HG03575 (cell line): ENCODE measurements around the gene FGFR3.

Experiments used
- ATAC-seq: cut with Tn5 transposase; IDR thresholded peaks from one replicate; pipeline ENCODE4 v1.9.1; 2021; ENCODE audit not compliant: unreplicated experiment, insufficient number of reproducible peaks, low FRiP score; ENCODE audit errors: extremely low read depth

The FGFR3 gene

GRCh38 chr4:1792832-1793495 is at the start of gene FGFR3:
Gene FGFR3, plus strand, starts transcription at chr4:1793293. Its CDS starts 642 bp downstream, at chr4:1793935.
- no peak for ATAC-seq

GRCh38 chr4:1743551-1743950 is 49.5 kb upstream of the FGFR3 start:
- no peak for ATAC-seq

GRCh38 chr4:1743975-1744374 is 49.1 kb upstream of the FGFR3 start:
- ATAC-seq = no peak

GRCh38 chr4:1744552-1744951 is 48.5 kb upstream of the FGFR3 start:
- no peak for ATAC-seq

GRCh38 chr4:1745165-1745564 is 47.9 kb upstream of the FGFR3 start:
- no peak for ATAC-seq

GRCh38 chr4:1745697-1746096 is 47.4 kb upstream of the FGFR3 start:
- ATAC-seq = no peak

GRCh38 chr4:1746265-1746691 is 46.8 kb upstream of the FGFR3 start:
- ATAC-seq = no peak

- ATAC-seq = no peak
These were observed 46.0 kb upstream of the FGFR3 start for GRCh38 chr4:1746919-1747602.

GRCh38 chr4:1747603-1747967 is 45.5 kb upstream of the FGFR3 start:
- ATAC-seq = no peak

GRCh38 chr4:1748465-1748995 is 44.6 kb upstream of the FGFR3 start:
- no peak for ATAC-seq

GRCh38 chr4:1749370-1749769 is 43.7 kb upstream of the FGFR3 start:
- no peak for ATAC-seq

GRCh38 chr4:1749826-1750225 is 43.3 kb upstream of the FGFR3 start:
- no peak for ATAC-seq

- ATAC-seq = no peak
These were observed 42.5 kb upstream of the FGFR3 start for GRCh38 chr4:1750381-1751154.

GRCh38 chr4:1751155-1751918 is 41.8 kb upstream of the FGFR3 start:
- ATAC-seq = no peak

- ATAC-seq = no peak
These were observed 41.2 kb upstream of the FGFR3 start for GRCh38 chr4:1751919-1752283.

- no peak for ATAC-seq
These were observed 40.6 kb upstream of the FGFR3 start for GRCh38 chr4:1752284-1753041.

GRCh38 chr4:1753294-1753696 is 39.8 kb upstream of the FGFR3 start:
- no peak for ATAC-seq

- no peak for ATAC-seq
These were observed 39.3 kb upstream of the FGFR3 start for GRCh38 chr4:1753697-1754311.
